ENCODE measurements around the gene CTNND2.

GRCh38 chr5:11692636-11693035, 211.6 kb downstream of the CTNND2 start:
- TF ChIP-seq EP300 (IDR thresholded peaks at IDR 0.05) (no peak), CTCF (IDR thresholded peaks at IDR 0.05) (no peak), POLR2A (IDR thresholded peaks at IDR 0.05; ENCODE audit: low read depth) (no peak)

Data from esophagus muscularis mucosa (tissue), 4 donors.